ENCODE results near the gene RNF152.

The RNF152 gene

DNA sequence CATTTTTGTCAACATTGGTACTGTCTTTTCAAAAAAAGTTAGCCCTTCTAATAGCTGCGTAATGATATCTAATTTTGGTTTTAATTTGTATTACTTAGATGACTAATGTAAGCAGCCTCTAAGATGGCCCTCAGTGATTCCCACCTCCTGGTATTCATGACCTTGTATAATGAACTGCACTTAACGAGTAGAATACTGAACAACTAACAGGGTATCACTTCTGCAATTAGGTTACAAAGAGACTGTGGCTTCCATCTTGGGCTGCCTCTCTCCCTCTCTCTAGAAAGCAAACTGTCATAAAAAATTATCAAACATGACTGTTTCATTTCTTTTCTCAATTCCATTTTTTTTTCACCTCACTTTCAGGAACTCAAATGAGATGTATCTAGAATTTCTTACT lies 120.9 kb downstream of the RNF152 start:
- H3K4me3 ChIP-seq (ENCODE audit: control insufficient read depth, low read depth, low read length), result no peak overlapping the region
- no peak for TF ChIP-seq CTCF (IDR thresholded peaks at IDR 0.05; ENCODE audit: control insufficient read depth, insufficient read depth, low read depth, low read length, missing control alignments)
- no peak for DNase-seq (ENCODE audit: low read depth)

GRCh38 chr18:61770279-61770678 lies 122.5 kb downstream of the RNF152 start:
- DNase-seq (ENCODE audit: low read depth), result no peak
- TF ChIP-seq CTCF (IDR thresholded peaks at IDR 0.05; ENCODE audit: control insufficient read depth, insufficient read depth, low read depth, low read length, missing control alignments), result no peak
- H3K4me3 ChIP-seq (ENCODE audit: control insufficient read depth, low read depth, low read length), result no peak overlapping the region

DNA sequence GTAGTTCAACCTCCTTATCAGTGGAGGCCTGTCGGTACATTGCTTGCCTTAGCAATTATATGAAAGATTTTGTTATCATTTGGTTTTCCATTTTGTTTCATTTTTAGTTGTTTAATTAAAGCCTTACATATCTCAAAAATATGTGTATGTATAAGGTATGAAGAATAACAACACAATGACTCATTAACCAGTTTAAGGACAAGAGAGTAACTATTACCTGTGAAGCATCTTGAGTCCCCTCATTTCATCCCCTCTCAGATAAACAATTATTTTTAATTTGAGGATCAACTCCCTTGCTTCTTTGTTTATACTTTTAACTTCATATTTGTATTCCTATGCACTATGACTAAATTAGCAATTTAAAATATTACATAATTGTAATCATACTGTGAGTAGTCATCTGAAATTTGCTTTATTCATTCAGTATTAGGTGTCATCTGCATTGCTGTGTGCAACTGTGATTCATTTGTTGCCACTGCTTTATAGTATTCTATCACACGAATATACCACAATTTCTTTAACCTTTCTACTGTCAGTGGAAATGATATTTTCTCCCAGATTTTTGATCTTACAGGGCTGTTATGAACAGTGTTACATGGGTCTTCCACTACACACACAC lies 126.4 kb downstream of the RNF152 start:
- TF ChIP-seq CTCF (IDR thresholded peaks at IDR 0.05; ENCODE audit: control insufficient read depth, insufficient read depth, low read depth, low read length, missing control alignments), result no peak
- no peak for DNase-seq (ENCODE audit: low read depth)
- no peak overlapping the region for H3K4me3 ChIP-seq (ENCODE audit: control insufficient read depth, low read depth, low read length)

DNA sequence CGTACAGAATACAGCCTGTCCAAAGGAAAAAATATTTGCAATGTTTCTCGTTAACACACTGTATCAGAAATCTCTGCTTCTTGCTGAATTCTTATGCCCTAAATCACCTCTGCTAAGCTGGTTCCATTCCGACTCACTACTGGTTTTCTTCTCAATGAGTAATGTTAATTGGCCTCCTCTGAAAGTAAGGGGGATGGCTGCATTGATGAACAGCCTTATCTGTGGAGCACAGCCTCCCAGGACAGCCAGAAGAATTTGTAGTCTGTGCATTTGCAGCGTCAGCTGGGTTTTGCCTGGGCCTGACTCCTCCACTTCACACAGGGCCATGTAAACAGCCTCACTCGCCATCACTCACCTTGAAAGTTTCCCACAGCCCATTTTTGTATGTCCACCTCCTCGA lies 127.7 kb downstream of the RNF152 start:
- TF ChIP-seq CTCF (IDR thresholded peaks at IDR 0.05; ENCODE audit: control insufficient read depth, insufficient read depth, low read depth, low read length, missing control alignments), result no peak
- no peak overlapping the region; the same call in 1 of the 2 replicates for H3K4me3 ChIP-seq (ENCODE audit: control insufficient read depth, low read depth, low read length)
- peak; percentile 60 for DNase-seq (ENCODE audit: low read depth)

DNA sequence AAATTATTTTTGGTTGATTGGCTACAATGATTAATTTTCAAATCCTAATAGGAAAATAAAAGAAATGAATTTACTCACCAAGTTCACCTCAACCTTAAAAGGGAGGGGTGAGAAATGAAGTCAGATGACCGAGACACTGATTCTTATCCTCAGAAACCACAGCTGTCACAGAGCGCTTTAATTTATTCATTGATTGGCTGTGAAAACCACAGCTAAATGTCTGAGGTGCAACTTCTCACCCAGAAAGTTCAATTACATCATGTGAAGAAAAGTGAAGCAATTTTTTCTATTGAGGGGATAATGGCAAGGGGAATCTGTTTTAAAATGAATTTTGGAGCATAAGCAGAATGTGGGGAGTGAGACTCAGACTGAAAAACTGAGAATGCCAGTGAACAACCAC lies 128.4 kb downstream of the RNF152 start:
- TF ChIP-seq CTCF (IDR thresholded peaks at IDR 0.05; ENCODE audit: control insufficient read depth, insufficient read depth, low read depth, low read length, missing control alignments), result no peak
- H3K4me3 ChIP-seq (ENCODE audit: control insufficient read depth, low read depth, low read length), result no peak overlapping the region
- no peak for DNase-seq (ENCODE audit: low read depth)

DNA sequence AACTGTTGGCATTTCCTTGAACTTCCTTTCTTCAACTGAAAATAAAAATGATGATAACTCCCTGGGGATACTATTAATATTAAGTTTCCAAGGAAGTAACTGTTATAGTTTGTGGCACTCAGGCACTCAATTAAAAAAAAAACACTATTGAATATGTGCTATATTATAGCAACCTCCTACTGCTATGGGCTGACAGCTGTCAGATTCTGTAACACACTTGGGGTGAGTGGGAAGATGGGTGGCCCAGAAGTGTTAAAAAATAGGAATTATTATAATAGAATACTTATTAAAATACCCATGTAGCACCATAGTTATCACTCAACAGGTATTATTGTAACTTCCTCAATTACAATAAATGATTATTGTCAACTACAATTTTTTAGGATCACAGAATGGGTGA lies 130.9 kb downstream of the RNF152 start:
- DNase-seq (ENCODE audit: low read depth), result no peak
- TF ChIP-seq CTCF (IDR thresholded peaks at IDR 0.05; ENCODE audit: control insufficient read depth, insufficient read depth, low read depth, low read length, missing control alignments), result no peak
- no peak overlapping the region for H3K4me3 ChIP-seq (ENCODE audit: control insufficient read depth, low read depth, low read length)

Measured in AG09309 (cell line).